Measurements from ENCODE around the gene LGR5. TPM values are rescaled to one million over a fixed set of nuclear protein-coding genes. Genes with fewer than 3 reads are reported as not detected.
A peak's percentile ranks its signal among the peaks of the same experiment; 100 is the strongest.

The LGR5 gene
- total and polyA plus RNA-seq, 2 of the 13 experiments (the other 11 are each of a cell fraction or from before 2014, with no cell fraction given): 37.0 to 121 TPM

DNA sequence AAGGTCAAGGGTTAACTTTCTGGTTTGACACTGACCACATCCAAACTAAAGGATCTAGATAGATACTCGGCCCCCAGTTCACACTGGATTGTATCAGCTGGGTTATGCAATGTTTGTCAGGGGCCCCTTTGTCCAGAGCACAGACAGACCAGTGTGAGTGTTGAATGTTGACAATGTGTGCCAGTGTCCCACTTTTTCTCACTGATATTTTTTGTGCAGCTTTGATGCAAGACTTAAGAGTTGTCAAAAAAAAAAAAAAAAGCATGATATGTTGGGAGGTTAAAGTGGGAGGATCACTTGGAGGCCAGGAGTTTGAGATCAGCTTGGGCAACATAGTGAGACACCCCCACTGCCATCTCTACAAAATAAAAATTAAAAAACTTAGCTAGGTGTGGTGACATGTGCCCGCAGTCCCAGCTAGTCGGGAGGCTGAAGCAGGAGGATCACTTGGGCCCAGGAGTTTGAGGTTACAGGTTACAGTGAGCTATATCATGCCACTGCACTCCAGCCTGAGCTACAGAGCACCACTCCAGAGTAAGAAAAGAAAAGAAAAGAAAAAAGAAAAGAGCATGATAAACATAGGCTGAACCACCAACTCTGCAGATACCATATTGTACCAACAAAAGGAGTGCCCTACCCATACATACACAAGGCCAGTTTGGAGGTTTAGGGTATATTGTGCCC, 97.5 kb downstream of the LGR5 start (continued):
- TF ChIP-seq, protein P1, sequence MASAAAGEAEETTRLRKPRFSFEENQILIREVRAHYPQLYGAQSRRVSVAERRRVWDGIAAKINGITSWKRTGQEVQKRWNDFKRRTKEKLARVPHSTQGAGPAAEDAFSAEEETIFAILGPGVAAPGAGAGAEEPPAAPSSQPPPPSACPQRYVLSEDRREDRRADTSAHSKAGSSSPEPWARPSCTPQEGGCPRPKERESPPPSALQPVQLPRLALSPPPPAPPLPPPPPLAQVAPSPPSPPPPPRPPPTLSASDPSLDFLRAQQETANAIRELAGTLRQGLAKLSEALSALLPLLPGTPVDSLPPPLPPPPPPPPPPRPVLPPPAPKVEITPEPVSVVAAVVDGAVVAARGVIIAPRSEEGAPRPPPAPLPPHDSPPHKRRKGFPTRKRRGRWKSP (CRISPR knock-in tag; IDR thresholded peaks at IDR 0.05): peak; percentile 27; the same call in 1 of the 2 replicates
- TF ChIP-seq KLF12 (CRISPR knock-in tag; IDR thresholded peaks at IDR 0.05; ENCODE audit: borderline replicate concordance) (no peak), NAIF1 (CRISPR knock-in tag; IDR thresholded peaks at IDR 0.05; ENCODE audit: borderline replicate concordance) (no peak), ARNT2 (CRISPR knock-in tag; IDR thresholded peaks at IDR 0.05; ENCODE audit: low read depth) (peak; percentile 34; the same call in 1 of the 2 replicates), MAF1 (CRISPR knock-in tag; IDR thresholded peaks at IDR 0.05; ENCODE audit: borderline replicate concordance) (no peak), ZNF766 (CRISPR knock-in tag; IDR thresholded peaks at IDR 0.05; ENCODE audit: borderline replicate concordance) (no peak), ARNT (IDR thresholded peaks at IDR 0.05) (no peak), TAF1 (CRISPR knock-in tag; IDR thresholded peaks at IDR 0.05) (no peak), ZNF549 (CRISPR knock-in tag; IDR thresholded peaks at IDR 0.05) (no peak), SMYD3 (CRISPR knock-in tag; IDR thresholded peaks at IDR 0.05) (no peak), ZNF772 (CRISPR knock-in tag; IDR thresholded peaks at IDR 0.05) (no peak; the same call in 1 of the 2 replicates), RFX3 (CRISPR knock-in tag; IDR thresholded peaks at IDR 0.05) (no peak), ZNF12 (CRISPR knock-in tag; IDR thresholded peaks at IDR 0.05) (peak; percentile 75; the same call in 1 of the 2 replicates)
- TF ChIP-seq, protein P2, sequence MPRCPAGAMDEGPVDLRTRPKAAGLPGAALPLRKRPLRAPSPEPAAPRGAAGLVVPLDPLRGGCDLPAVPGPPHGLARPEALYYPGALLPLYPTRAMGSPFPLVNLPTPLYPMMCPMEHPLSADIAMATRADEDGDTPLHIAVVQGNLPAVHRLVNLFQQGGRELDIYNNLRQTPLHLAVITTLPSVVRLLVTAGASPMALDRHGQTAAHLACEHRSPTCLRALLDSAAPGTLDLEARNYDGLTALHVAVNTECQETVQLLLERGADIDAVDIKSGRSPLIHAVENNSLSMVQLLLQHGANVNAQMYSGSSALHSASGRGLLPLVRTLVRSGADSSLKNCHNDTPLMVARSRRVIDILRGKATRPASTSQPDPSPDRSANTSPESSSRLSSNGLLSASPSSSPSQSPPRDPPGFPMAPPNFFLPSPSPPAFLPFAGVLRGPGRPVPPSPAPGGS (CRISPR knock-in tag; IDR thresholded peaks at IDR 0.05): no peak
- TF ChIP-seq, protein P3, sequence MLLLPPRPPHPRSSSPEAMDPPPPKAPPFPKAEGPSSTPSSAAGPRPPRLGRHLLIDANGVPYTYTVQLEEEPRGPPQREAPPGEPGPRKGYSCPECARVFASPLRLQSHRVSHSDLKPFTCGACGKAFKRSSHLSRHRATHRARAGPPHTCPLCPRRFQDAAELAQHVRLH (CRISPR knock-in tag; IDR thresholded peaks at IDR 0.05; ENCODE audit: borderline replicate concordance, low read depth): no peak
- TF ChIP-seq, protein P4, sequence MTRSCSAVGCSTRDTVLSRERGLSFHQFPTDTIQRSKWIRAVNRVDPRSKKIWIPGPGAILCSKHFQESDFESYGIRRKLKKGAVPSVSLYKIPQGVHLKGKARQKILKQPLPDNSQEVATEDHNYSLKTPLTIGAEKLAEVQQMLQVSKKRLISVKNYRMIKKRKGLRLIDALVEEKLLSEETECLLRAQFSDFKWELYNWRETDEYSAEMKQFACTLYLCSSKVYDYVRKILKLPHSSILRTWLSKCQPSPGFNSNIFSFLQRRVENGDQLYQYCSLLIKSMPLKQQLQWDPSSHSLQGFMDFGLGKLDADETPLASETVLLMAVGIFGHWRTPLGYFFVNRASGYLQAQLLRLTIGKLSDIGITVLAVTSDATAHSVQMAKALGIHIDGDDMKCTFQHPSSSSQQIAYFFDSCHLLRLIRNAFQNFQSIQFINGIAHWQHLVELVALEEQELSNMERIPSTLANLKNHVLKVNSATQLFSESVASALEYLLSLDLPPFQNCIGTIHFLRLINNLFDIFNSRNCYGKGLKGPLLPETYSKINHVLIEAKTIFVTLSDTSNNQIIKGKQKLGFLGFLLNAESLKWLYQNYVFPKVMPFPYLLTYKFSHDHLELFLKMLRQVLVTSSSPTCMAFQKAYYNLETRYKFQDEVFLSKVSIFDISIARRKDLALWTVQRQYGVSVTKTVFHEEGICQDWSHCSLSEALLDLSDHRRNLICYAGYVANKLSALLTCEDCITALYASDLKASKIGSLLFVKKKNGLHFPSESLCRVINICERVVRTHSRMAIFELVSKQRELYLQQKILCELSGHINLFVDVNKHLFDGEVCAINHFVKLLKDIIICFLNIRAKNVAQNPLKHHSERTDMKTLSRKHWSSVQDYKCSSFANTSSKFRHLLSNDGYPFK (CRISPR knock-in tag; IDR thresholded peaks at IDR 0.05; ENCODE audit: borderline replicate concordance): no peak
- TF ChIP-seq, protein P5, sequence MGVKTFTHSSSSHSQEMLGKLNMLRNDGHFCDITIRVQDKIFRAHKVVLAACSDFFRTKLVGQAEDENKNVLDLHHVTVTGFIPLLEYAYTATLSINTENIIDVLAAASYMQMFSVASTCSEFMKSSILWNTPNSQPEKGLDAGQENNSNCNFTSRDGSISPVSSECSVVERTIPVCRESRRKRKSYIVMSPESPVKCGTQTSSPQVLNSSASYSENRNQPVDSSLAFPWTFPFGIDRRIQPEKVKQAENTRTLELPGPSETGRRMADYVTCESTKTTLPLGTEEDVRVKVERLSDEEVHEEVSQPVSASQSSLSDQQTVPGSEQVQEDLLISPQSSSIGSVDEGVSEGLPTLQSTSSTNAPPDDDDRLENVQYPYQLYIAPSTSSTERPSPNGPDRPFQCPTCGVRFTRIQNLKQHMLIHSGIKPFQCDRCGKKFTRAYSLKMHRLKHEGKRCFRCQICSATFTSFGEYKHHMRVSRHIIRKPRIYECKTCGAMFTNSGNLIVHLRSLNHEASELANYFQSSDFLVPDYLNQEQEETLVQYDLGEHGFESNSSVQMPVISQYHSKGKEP (CRISPR knock-in tag; IDR thresholded peaks at IDR 0.05): no peak
- TF ChIP-seq, protein P6, sequence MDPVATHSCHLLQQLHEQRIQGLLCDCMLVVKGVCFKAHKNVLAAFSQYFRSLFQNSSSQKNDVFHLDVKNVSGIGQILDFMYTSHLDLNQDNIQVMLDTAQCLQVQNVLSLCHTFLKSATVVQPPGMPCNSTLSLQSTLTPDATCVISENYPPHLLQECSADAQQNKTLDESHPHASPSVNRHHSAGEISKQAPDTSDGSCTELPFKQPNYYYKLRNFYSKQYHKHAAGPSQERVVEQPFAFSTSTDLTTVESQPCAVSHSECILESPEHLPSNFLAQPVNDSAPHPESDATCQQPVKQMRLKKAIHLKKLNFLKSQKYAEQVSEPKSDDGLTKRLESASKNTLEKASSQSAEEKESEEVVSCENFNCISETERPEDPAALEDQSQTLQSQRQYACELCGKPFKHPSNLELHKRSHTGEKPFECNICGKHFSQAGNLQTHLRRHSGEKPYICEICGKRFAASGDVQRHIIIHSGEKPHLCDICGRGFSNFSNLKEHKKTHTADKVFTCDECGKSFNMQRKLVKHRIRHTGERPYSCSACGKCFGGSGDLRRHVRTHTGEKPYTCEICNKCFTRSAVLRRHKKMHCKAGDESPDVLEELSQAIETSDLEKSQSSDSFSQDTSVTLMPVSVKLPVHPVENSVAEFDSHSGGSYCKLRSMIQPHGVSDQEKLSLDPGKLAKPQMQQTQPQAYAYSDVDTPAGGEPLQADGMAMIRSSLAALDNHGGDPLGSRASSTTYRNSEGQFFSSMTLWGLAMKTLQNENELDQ (CRISPR knock-in tag; IDR thresholded peaks at IDR 0.05; ENCODE audit: borderline replicate concordance): no peak
- TF ChIP-seq, protein P7, sequence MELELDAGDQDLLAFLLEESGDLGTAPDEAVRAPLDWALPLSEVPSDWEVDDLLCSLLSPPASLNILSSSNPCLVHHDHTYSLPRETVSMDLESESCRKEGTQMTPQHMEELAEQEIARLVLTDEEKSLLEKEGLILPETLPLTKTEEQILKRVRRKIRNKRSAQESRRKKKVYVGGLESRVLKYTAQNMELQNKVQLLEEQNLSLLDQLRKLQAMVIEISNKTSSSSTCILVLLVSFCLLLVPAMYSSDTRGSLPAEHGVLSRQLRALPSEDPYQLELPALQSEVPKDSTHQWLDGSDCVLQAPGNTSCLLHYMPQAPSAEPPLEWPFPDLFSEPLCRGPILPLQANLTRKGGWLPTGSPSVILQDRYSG (CRISPR knock-in tag; IDR thresholded peaks at IDR 0.05): no peak
